ENCODE measurements around the gene TMEM63C.

TMEM63C gene

GRCh38 chr14:77225254-77225653 is 43.7 kb downstream of the TMEM63C start:
- peaks cover 0 to 4% (median 0%) of the 10 kb centered on the region in 4 experiments for H3K4me1 ChIP-seq (ENCODE audit: control extremely low read depth in 1 of 4, control insufficient read depth in 4 of 4, insufficient read depth in 4 of 4, low read length in 3 of 4)
- WGBS (ENCODE audit: insufficient coverage): 95% methylated on average over 12 of the region's 12 CpGs
- no peak for DNase-seq
- POLR2A ChIA-PET: no interaction called here
- peaks cover 0 to 5% (median 0%) of the 10 kb centered on the region in 5 experiments for H3K27me3 ChIP-seq (replicated peaks in 2 of 5; ENCODE audit: control insufficient read depth in 4 of 5, insufficient read depth in 5 of 5, low read length in 4 of 5)
- H3K9me3 ChIP-seq (ENCODE audit: control extremely low read depth in 1 of 5, control insufficient read depth in 4 of 5, insufficient read depth in 2 of 5, low read depth in 1 of 5, low read length in 4 of 5): no peaks in the 10 kb centered on the region
- no peak overlapping the region for H3K27ac ChIP-seq (ENCODE audit: insufficient read depth in 1 of 2, low read depth in 1 of 2, low read length in 2 of 2, poor library complexity in 1 of 2, severe bottlenecking in 2 of 2)
- H3K36me3 ChIP-seq (ENCODE audit: control insufficient read depth in 4 of 4, insufficient read depth in 4 of 4, low read length in 3 of 4): no peaks in the 10 kb centered on the region
- CTCF ChIA-PET: interaction anchor here (0.9 to 1.0 kb wide), 2 partner anchors 12 to 14 kb away, joined by 4 read pairs; no protein-coding TSS in a partner anchor
- H3K4me3 ChIP-seq (ENCODE audit: control insufficient read depth in 1 of 7, extremely low read depth in 1 of 7, insufficient read depth in 4 of 7, low read depth in 2 of 7, low read length in 6 of 7): no peak overlapping the region

GRCh38 chr14:77225892-77226557 is 44.4 kb downstream of the TMEM63C start:
- Histone ChIP-seq H3K27ac (ENCODE audit: insufficient read depth in 1 of 2, low read depth in 1 of 2, low read length in 2 of 2, poor library complexity in 1 of 2, severe bottlenecking in 2 of 2) (no peak overlapping the region), H3K4me3 (ENCODE audit: control insufficient read depth in 1 of 7, extremely low read depth in 1 of 7, insufficient read depth in 4 of 7, low read depth in 2 of 7, low read length in 6 of 7) (no peak overlapping the region), H3K36me3 (ENCODE audit: control insufficient read depth in 4 of 4, insufficient read depth in 4 of 4, low read length in 3 of 4) (no peaks in the 10 kb centered on the region), H3K27me3 (replicated peaks in 2 of 5; ENCODE audit: control insufficient read depth in 4 of 5, insufficient read depth in 5 of 5, low read length in 4 of 5) (peaks cover 0 to 5% (median 0%) of the 10 kb centered on the region in 5 experiments), H3K4me1 (ENCODE audit: control extremely low read depth in 1 of 4, control insufficient read depth in 4 of 4, insufficient read depth in 4 of 4, low read length in 3 of 4) (peaks cover 0 to 4% (median 0%) of the 10 kb centered on the region in 4 experiments), H3K9me3 (ENCODE audit: control extremely low read depth in 1 of 5, control insufficient read depth in 4 of 5, insufficient read depth in 2 of 5, low read depth in 1 of 5, low read length in 4 of 5) (no peaks in the 10 kb centered on the region)
- POLR2A ChIA-PET: no interaction called here
- WGBS (ENCODE audit: insufficient coverage): 93% methylated on average over 13 of the region's 14 CpGs
- CTCF ChIA-PET: interaction anchor here (1.0 to 1.2 kb wide), 2 partner anchors 13 to 74 kb away, joined by 3 to 4 read pairs; no protein-coding TSS in a partner anchor
- no peak for DNase-seq

GRCh38 chr14:77228056-77228455 is 46.5 kb downstream of the TMEM63C start:
- CTCF ChIA-PET: interaction anchor here (0.6 kb wide), 1 partner anchor 11 kb away, joined by 4 read pairs; no protein-coding TSS in a partner anchor
- Histone ChIP-seq H3K27ac (ENCODE audit: insufficient read depth in 1 of 2, low read depth in 1 of 2, low read length in 2 of 2, poor library complexity in 1 of 2, severe bottlenecking in 2 of 2) (no peak overlapping the region), H3K4me1 (ENCODE audit: control extremely low read depth in 1 of 4, control insufficient read depth in 4 of 4, insufficient read depth in 4 of 4, low read length in 3 of 4) (peaks cover 0 to 4% (median 0%) of the 10 kb centered on the region in 4 experiments), H3K4me3 (ENCODE audit: control insufficient read depth in 1 of 7, extremely low read depth in 1 of 7, insufficient read depth in 4 of 7, low read depth in 2 of 7, low read length in 6 of 7) (no peak overlapping the region), H3K27me3 (replicated peaks in 2 of 5; ENCODE audit: control insufficient read depth in 4 of 5, insufficient read depth in 5 of 5, low read length in 4 of 5) (peaks cover 0 to 5% (median 0%) of the 10 kb centered on the region in 5 experiments), H3K36me3 (ENCODE audit: control insufficient read depth in 4 of 4, insufficient read depth in 4 of 4, low read length in 3 of 4) (no peaks in the 10 kb centered on the region), H3K9me3 (ENCODE audit: control extremely low read depth in 1 of 5, control insufficient read depth in 4 of 5, insufficient read depth in 2 of 5, low read depth in 1 of 5, low read length in 4 of 5) (no peaks in the 10 kb centered on the region)
- WGBS (ENCODE audit: insufficient coverage): 73% methylated on average over 4 of the region's 6 CpGs
- POLR2A ChIA-PET: no interaction called here
- DNase-seq: no peak

- no peak for DNase-seq
- H3K4me1 ChIP-seq (ENCODE audit: control extremely low read depth in 1 of 4, control insufficient read depth in 4 of 4, insufficient read depth in 4 of 4, low read length in 3 of 4): no peaks in the 10 kb centered on the region
- H3K36me3 ChIP-seq (ENCODE audit: control insufficient read depth in 4 of 4, insufficient read depth in 4 of 4, low read length in 3 of 4): no peaks in the 10 kb centered on the region
- no peak overlapping the region for H3K4me3 ChIP-seq (ENCODE audit: control insufficient read depth in 1 of 7, extremely low read depth in 1 of 7, insufficient read depth in 4 of 7, low read depth in 2 of 7, low read length in 6 of 7)
- no peak overlapping the region for H3K27ac ChIP-seq (ENCODE audit: insufficient read depth in 1 of 2, low read depth in 1 of 2, low read length in 2 of 2, poor library complexity in 1 of 2, severe bottlenecking in 2 of 2)
- H3K27me3 ChIP-seq (replicated peaks in 2 of 5; ENCODE audit: control insufficient read depth in 4 of 5, insufficient read depth in 5 of 5, low read length in 4 of 5): no peaks in the 10 kb centered on the region
- ChIA-PET POLR2A (no interaction called here), CTCF (interaction anchor here (0.6 kb wide), 1 partner anchor 14 kb away, joined by 3 read pairs; no protein-coding TSS in a partner anchor)
- H3K9me3 ChIP-seq (ENCODE audit: control extremely low read depth in 1 of 5, control insufficient read depth in 4 of 5, insufficient read depth in 2 of 5, low read depth in 1 of 5, low read length in 4 of 5): no peaks in the 10 kb centered on the region
- WGBS (ENCODE audit: insufficient coverage): 96% methylated on average over 2 of the region's 2 CpGs
These were observed 49.3 kb downstream of the TMEM63C start for GRCh38 chr14:77230914-77231313.

GRCh38 chr14:77231721-77232120 is 50.1 kb downstream of the TMEM63C start:
- 94% methylated on average over 3 of the region's 3 CpGs for WGBS (ENCODE audit: insufficient coverage)
- H3K27ac ChIP-seq (ENCODE audit: insufficient read depth in 1 of 2, low read depth in 1 of 2, low read length in 2 of 2, poor library complexity in 1 of 2, severe bottlenecking in 2 of 2): no peak overlapping the region
- H3K36me3 ChIP-seq (ENCODE audit: control insufficient read depth in 4 of 4, insufficient read depth in 4 of 4, low read length in 3 of 4): no peaks in the 10 kb centered on the region
- no peaks in the 10 kb centered on the region for H3K27me3 ChIP-seq (replicated peaks in 2 of 5; ENCODE audit: control insufficient read depth in 4 of 5, insufficient read depth in 5 of 5, low read length in 4 of 5)
- H3K9me3 ChIP-seq (ENCODE audit: control extremely low read depth in 1 of 5, control insufficient read depth in 4 of 5, insufficient read depth in 2 of 5, low read depth in 1 of 5, low read length in 4 of 5): no peaks in the 10 kb centered on the region
- ChIA-PET CTCF (no interaction called here), POLR2A (no interaction called here)
- no peaks in the 10 kb centered on the region for H3K4me1 ChIP-seq (ENCODE audit: control extremely low read depth in 1 of 4, control insufficient read depth in 4 of 4, insufficient read depth in 4 of 4, low read length in 3 of 4)
- no peak for DNase-seq
- H3K4me3 ChIP-seq (ENCODE audit: control insufficient read depth in 1 of 7, extremely low read depth in 1 of 7, insufficient read depth in 4 of 7, low read depth in 2 of 7, low read length in 6 of 7): no peak overlapping the region

DNA sequence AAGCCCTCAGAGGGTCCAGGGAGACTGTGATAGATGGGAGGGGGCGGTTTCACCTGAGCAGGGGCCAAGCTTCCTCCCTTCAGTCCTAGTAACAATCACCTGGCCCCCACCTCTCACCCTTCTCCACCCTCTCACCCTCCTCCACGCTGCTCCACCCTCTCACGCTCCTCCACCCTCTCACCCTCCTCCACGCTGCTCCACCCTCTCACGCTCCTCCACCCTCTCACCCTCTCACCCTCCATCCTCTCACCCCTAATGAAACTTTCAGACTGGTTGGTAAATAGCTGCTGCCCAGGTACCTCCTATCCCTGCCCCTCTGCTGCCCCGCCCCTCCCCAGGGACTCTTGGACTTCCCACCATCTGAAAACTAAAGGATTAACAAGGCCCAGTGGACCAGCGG is 55.2 kb downstream of the TMEM63C start:
- ChIA-PET POLR2A (no interaction called here), CTCF (interaction anchor here (1.3 to 1.4 kb wide), 4 partner anchors 12 to 85 kb away, joined by 3 to 4 read pairs (median 4); no protein-coding TSS in a partner anchor)
- H3K27me3 ChIP-seq (replicated peaks in 2 of 5; ENCODE audit: control insufficient read depth in 4 of 5, insufficient read depth in 5 of 5, low read length in 4 of 5): no peaks in the 10 kb centered on the region
- H3K4me1 ChIP-seq (ENCODE audit: control extremely low read depth in 1 of 4, control insufficient read depth in 4 of 4, insufficient read depth in 4 of 4, low read length in 3 of 4): peaks cover 0 to 4% (median 0%) of the 10 kb centered on the region in 4 experiments
- H3K27ac ChIP-seq (ENCODE audit: insufficient read depth in 1 of 2, low read depth in 1 of 2, low read length in 2 of 2, poor library complexity in 1 of 2, severe bottlenecking in 2 of 2): no peak overlapping the region
- H3K9me3 ChIP-seq (ENCODE audit: control extremely low read depth in 1 of 5, control insufficient read depth in 4 of 5, insufficient read depth in 2 of 5, low read depth in 1 of 5, low read length in 4 of 5): no peaks in the 10 kb centered on the region
- no peak overlapping the region for H3K4me3 ChIP-seq (ENCODE audit: control insufficient read depth in 1 of 7, extremely low read depth in 1 of 7, insufficient read depth in 4 of 7, low read depth in 2 of 7, low read length in 6 of 7)
- no peaks in the 10 kb centered on the region for H3K36me3 ChIP-seq (ENCODE audit: control insufficient read depth in 4 of 4, insufficient read depth in 4 of 4, low read length in 3 of 4)
- 95% methylated on average over 4 of the region's 7 CpGs for WGBS (ENCODE audit: insufficient coverage)
- no peak for DNase-seq

DNA sequence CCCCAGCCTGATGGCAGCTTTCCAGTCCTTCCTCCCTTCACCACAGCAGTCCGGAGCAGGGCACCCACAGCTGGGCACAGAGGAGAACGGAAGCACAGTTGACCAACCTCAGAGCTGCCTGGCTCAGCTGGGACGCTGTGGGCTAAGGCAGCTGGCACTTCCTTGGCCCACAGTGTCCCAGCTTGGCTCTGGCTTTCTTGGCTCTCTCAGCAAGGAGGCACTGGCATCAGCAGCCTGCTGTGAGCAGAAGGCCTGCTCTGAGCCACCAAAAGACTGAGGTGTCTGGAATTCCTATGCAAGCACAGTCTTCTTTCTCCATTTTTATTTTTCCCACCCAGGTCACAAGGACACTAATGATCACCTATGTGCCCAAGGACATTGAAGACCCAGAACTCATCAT is 56.8 kb downstream of the TMEM63C start:
- Histone ChIP-seq H3K36me3 (ENCODE audit: control insufficient read depth in 4 of 4, insufficient read depth in 4 of 4, low read length in 3 of 4) (no peaks in the 10 kb centered on the region), H3K27me3 (replicated peaks in 2 of 5; ENCODE audit: control insufficient read depth in 4 of 5, insufficient read depth in 5 of 5, low read length in 4 of 5) (no peaks in the 10 kb centered on the region), H3K4me1 (ENCODE audit: control extremely low read depth in 1 of 4, control insufficient read depth in 4 of 4, insufficient read depth in 4 of 4, low read length in 3 of 4) (peaks cover 0 to 20% (median 13%) of the 10 kb centered on the region in 4 experiments), H3K4me3 (ENCODE audit: control insufficient read depth in 1 of 7, extremely low read depth in 1 of 7, insufficient read depth in 4 of 7, low read depth in 2 of 7, low read length in 6 of 7) (no peak overlapping the region), H3K27ac (ENCODE audit: insufficient read depth in 1 of 2, low read depth in 1 of 2, low read length in 2 of 2, poor library complexity in 1 of 2, severe bottlenecking in 2 of 2) (no peak overlapping the region), H3K9me3 (ENCODE audit: control extremely low read depth in 1 of 5, control insufficient read depth in 4 of 5, insufficient read depth in 2 of 5, low read depth in 1 of 5, low read length in 4 of 5) (no peaks in the 10 kb centered on the region)
- no peak for DNase-seq
- ChIA-PET CTCF (interaction anchor here (1.1 to 1.4 kb wide), 6 partner anchors 13 to 62 kb away, joined by 3 to 4 read pairs (median 4); no protein-coding TSS in a partner anchor), POLR2A (no interaction called here)
- 93% methylated on average over 3 of the region's 3 CpGs for WGBS (ENCODE audit: insufficient coverage)

All from common myeloid progenitor, CD34-positive (primary cell).